B cell (primary cell): ENCODE measurements around the gene STARD3NL. TPM values are rescaled to one million over a fixed set of nuclear protein-coding genes. Genes with fewer than 3 reads are reported as not detected.

Experiments
- ATAC-seq: fragments of 200-7000 bp; cut with Tn5 transposase; one replicate; pipeline ENCODE4 v1.10.0; 2021; ENCODE audit warnings: low read depth, mild to moderate bottlenecking, moderate number of reproducible peaks, moderate library complexity
- CTCF ChIA-PET: fragments of 350-600 bp; sonication (Branson Sonifier 250); formaldehyde crosslinking; loops from one replicate; lab custom pipeline; 2021; ENCODE audit warnings: antibody characterized with exemption, inconsistent platforms; lab: Charles Lee
- POLR2A ChIA-PET: fragments of 350-600 bp; sonication (Branson Sonifier 250); formaldehyde crosslinking; loops from one replicate; lab custom pipeline; 2021; ENCODE audit warnings: antibody characterized with exemption; lab: Charles Lee
- DNase-seq: peaks from one replicate; pipeline ENCODE4 v3.0.0; 2013
- H2AFZ ChIP-seq: 2 replicates; pipeline ENCODE4 v1.6.1; 2012; ENCODE audit warnings: mild to moderate bottlenecking, low read depth, low read length; ENCODE audit not compliant: insufficient read depth, poor library complexity, severe bottlenecking
- H3K27ac ChIP-seq, 2 donors: 1 replicate in 1 of 2; 2 replicates in 1 of 2; pipeline ENCODE4 v1.5.1; 2012 to 2013; ENCODE audit warnings: low read length in 2 of 2, mild to moderate bottlenecking in 2 of 2, moderate library complexity in 1 of 2
- H3K27me3 ChIP-seq, 4 experiments: fragments of 200-600 bp in 1 of 4; sonication (generic) in 1 of 4; replicated peaks in 1 of 4; 1 replicate in 2 of 4; 2 replicates in 2 of 4; pipeline versions ENCODE4 v1.6.1 to v1.7.0; 2013 to 2016; ENCODE audit warnings: low read length in 3 of 4, mild to moderate bottlenecking in 2 of 4, mixed read lengths in 1 of 4, moderate library complexity in 1 of 4; ENCODE audit not compliant: insufficient read depth in 4 of 4, control insufficient read depth in 3 of 4; ENCODE audit errors: control extremely low read depth in 1 of 4
- H3K36me3 ChIP-seq, 2 experiments: replicated peaks in 1 of 2; 1 replicate in 1 of 2; 2 replicates in 1 of 2; pipeline versions ENCODE4 v1.6.1 to v1.7.1; 2013; ENCODE audit warnings: low read length in 1 of 2; ENCODE audit not compliant: insufficient read depth in 2 of 2, control insufficient read depth in 1 of 2; ENCODE audit errors: control extremely low read depth in 1 of 2, extremely low read depth in 1 of 2
- H3K4me1 ChIP-seq, 2 donors: fragments of 200-600 bp in 1 of 2; sonication (generic) in 1 of 2; 1 replicate in 1 of 2; 2 replicates in 1 of 2; pipeline versions ENCODE4 v1.5.1 to v1.6.1; 2013 to 2017; ENCODE audit warnings: low read length in 2 of 2; ENCODE audit not compliant: control insufficient read depth in 2 of 2, insufficient read depth in 2 of 2
- H3K4me2 ChIP-seq: replicated peaks from 2 replicates; pipeline ENCODE3; 2012; ENCODE audit warnings: mild to moderate bottlenecking, low read depth, low read length; ENCODE audit not compliant: poor library complexity, severe bottlenecking
- H3K4me3 ChIP-seq, 5 experiments: fragments of 200-600 bp in 1 of 5; sonication (generic) in 1 of 5; 1 replicate in 3 of 5; 2 replicates in 2 of 5; pipeline versions ENCODE4 v1.5.1 to v1.7.0; 2011 to 2016; ENCODE audit warnings: low read length in 4 of 5, mild to moderate bottlenecking in 4 of 5, low read depth in 2 of 5, control low read depth in 1 of 5, moderate library complexity in 1 of 5; ENCODE audit not compliant: insufficient read depth in 1 of 5; ENCODE audit errors: control extremely low read depth in 1 of 5, extremely low read depth in 1 of 5
- H3K79me2 ChIP-seq: fragments of 200-600 bp; sonication (generic); one replicate; pipeline ENCODE4 v1.6.0; 2016; ENCODE audit warnings: low read length; ENCODE audit not compliant: control insufficient read depth, insufficient read depth
- H3K9ac ChIP-seq: fragments of 200-600 bp; sonication (generic); 2 replicates; pipeline ENCODE4 v1.6.1; 2017; ENCODE audit warnings: mild to moderate bottlenecking, low read length, moderate library complexity
- H3K9me3 ChIP-seq, 3 donors: one replicate each; pipeline versions ENCODE4 v1.6.1 to v1.7.1; 2013; ENCODE audit warnings: low read length in 2 of 3; ENCODE audit not compliant: control insufficient read depth in 2 of 3, insufficient read depth in 1 of 3; ENCODE audit errors: control extremely low read depth in 1 of 3
- H4K20me1 ChIP-seq: 2 replicates; pipeline ENCODE4 v1.6.0; 2012; ENCODE audit warnings: mild to moderate bottlenecking, low read length; ENCODE audit not compliant: insufficient read depth, control insufficient read depth, poor library complexity, severe bottlenecking
- H3K27ac Mint-ChIP-seq: one replicate; pipeline ENCODE4 v1.8.0; 2021; ENCODE audit warnings: mixed read lengths
- H3K27me3 Mint-ChIP-seq: one replicate; pipeline ENCODE4 v1.8.0; 2021; ENCODE audit warnings: mixed read lengths
- H3K4me1 Mint-ChIP-seq: one replicate; pipeline ENCODE4 v1.8.0; 2021; ENCODE audit warnings: mixed read lengths
- H3K4me3 Mint-ChIP-seq: one replicate; pipeline ENCODE4 v1.8.0; 2021; ENCODE audit warnings: mixed read lengths
- H3K9me3 Mint-ChIP-seq: one replicate; pipeline ENCODE4 v1.8.0; 2022; ENCODE audit warnings: mixed read lengths; ENCODE audit not compliant: insufficient read depth
- EZH2 ChIP-seq: IDR thresholded peaks from 2 replicates; pipeline ENCODE4 v1.6.1; 2012; ENCODE audit warnings: borderline replicate concordance, low read depth, mild to moderate bottlenecking, moderate library complexity, low read length; ENCODE audit not compliant: insufficient read depth, poor library complexity, severe bottlenecking
- WGBS: methylation state at CpG from one replicate; pipeline ENCODE4 v1.1.5; 2013; ENCODE audit warnings: missing lambda C conversion rate; ENCODE audit not compliant: insufficient coverage; 5-methylcytosine and 5-hydroxymethylcytosine counted together
- intact Hi-C: fragments of 100-400 bp; cut with micrococcal nuclease; formaldehyde crosslinking; loops from one replicate; pipeline ENCODE4 v1.10.0; 2022
- polyA plus RNA-seq: library from polyadenylated mRNA; depleted of rRNA; stranded (reverse); fragments of >200 nt; gene quantifications from 2 replicates; pipeline ENCODE4 v1.2.3, GENCODE V29; 2012
- total RNA-seq, 2 donors: library from RNA; stranded (reverse); fragments of 120-200 nt in 1 of 2; gene quantifications; 1 replicate in 1 of 2; 2 replicates in 1 of 2; pipeline versions ENCODE4 v1.2.3 to v1.2.4, GENCODE V29; 2013 to 2022
- TF ChIP-seq, protein P1 (sequence below): fragments of 200-600 bp; IDR thresholded peaks from one replicate; pipeline ENCODE4 v1.8.0; 2022; ENCODE audit warnings: antibody characterized with exemption, mild to moderate bottlenecking

The STARD3NL gene
- total and polyA plus RNA-seq, 2 donors (not counting 1 experiment from before 2014, with no cell fraction given): 13.4 to 24.5 TPM

DNA sequence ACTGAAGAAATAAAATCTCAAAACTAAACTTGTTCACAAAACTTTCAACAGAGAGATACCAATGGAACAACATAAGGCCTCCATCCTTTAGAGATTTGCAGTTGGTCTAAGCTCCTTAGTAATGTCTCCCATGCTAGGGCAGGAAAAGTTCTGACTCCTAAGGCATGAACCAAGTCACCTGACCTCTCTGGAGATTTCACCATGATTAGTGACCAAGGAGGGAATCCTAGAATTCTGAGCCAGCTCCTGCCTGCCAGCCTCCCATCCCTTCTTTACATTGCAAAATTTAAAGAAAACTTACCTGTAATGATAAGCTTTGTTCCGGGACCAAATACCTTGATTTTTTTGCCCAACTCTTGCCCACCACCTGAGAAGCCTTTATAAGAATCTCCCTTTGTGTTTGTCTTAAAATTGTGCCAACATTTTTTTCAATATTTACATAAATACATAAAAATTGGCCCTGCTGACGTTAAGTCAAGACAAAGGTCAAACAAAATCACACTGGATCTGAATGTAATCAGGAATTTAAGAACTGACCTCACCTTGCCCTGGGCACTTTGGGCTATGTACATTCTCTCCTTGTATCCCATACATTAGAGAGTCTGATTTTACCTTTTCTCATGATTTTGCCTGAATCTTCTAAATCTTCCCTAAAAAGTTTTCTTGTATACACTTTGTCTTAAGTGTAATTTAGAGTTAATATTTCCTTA is 95.4 kb downstream of the STARD3NL start, which contains the start of gene TARP:
TARP (minus strand) TSS at position 351 of the 710 bp plus-strand sequence.
- no peaks in the 10 kb centered on the region for H3K27me3 ChIP-seq
- ATAC-seq (no peak), DNase-seq (no peak)
- no peak within 1 kb of the TSS for H3K27ac ChIP-seq
- ChIA-PET POLR2A (no interaction called here), CTCF (interaction anchor here (1.2 kb wide), 1 partner anchor 62 kb away, joined by 3 read pairs; no protein-coding TSS in a partner anchor)
- H3K27ac Mint-ChIP-seq: no peak within 1 kb of the TSS
- H3K27me3 Mint-ChIP-seq: no peaks in the 10 kb centered on the region
- intact Hi-C loops: no loop called here
- no peak within 1 kb of the TSS for H3K9ac ChIP-seq
- no peak within 1 kb of the TSS for H3K4me3 ChIP-seq
- H3K4me1 ChIP-seq: no peaks in the 10 kb centered on the region
- H3K4me2 ChIP-seq: no peak within 1 kb of the TSS
- no CpG with 5 or more reads among the region's 2 CpGs for WGBS
- no peaks in the 10 kb centered on the region for H3K4me1 Mint-ChIP-seq
- H3K9me3 ChIP-seq: no peaks in the 10 kb centered on the region
- H3K36me3 ChIP-seq: no peaks in the 10 kb centered on the region
- no peaks in the 10 kb centered on the region for H3K79me2 ChIP-seq
- no peak within 1 kb of the TSS for H2AFZ ChIP-seq
- no peak for TF ChIP-seq EZH2
- TF ChIP-seq, protein P1, sequence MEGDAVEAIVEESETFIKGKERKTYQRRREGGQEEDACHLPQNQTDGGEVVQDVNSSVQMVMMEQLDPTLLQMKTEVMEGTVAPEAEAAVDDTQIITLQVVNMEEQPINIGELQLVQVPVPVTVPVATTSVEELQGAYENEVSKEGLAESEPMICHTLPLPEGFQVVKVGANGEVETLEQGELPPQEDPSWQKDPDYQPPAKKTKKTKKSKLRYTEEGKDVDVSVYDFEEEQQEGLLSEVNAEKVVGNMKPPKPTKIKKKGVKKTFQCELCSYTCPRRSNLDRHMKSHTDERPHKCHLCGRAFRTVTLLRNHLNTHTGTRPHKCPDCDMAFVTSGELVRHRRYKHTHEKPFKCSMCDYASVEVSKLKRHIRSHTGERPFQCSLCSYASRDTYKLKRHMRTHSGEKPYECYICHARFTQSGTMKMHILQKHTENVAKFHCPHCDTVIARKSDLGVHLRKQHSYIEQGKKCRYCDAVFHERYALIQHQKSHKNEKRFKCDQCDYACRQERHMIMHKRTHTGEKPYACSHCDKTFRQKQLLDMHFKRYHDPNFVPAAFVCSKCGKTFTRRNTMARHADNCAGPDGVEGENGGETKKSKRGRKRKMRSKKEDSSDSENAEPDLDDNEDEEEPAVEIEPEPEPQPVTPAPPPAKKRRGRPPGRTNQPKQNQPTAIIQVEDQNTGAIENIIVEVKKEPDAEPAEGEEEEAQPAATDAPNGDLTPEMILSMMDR: no peak
- H3K4me3 Mint-ChIP-seq: no peak within 1 kb of the TSS
- H4K20me1 ChIP-seq: no peaks in the 10 kb centered on the region
- H3K9me3 Mint-ChIP-seq: no peaks in the 10 kb centered on the region

DNA sequence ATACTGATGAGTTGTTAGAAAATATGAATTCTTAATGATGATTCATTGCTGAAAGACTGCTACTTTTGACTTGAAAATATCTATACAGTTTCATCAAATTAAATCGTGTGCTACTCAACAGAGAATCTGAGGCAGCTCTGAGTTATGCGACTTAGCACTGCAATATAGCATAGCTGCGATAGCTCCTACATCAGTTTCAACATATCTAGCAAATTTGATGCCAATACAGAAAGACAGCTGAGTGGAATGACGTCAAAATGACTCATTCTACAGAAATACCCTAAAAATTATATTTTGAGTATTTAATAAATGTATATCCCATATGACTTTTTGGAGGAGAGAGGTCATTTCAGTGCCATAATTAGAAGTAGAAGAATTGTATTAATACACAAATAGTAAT is 96.4 kb downstream of the STARD3NL start:
- H3K9ac ChIP-seq: no peak overlapping the region
- Mint-ChIP-seq H3K4me1 (no peaks in the 10 kb centered on the region), H3K9me3 (no peaks in the 10 kb centered on the region), H3K4me3 (no peak overlapping the region), H3K27ac (no peak overlapping the region), H3K27me3 (no peaks in the 10 kb centered on the region)
- DNase-seq: no peak
- no peaks in the 10 kb centered on the region for H3K9me3 ChIP-seq
- no peak overlapping the region for H2AFZ ChIP-seq
- H3K4me1 ChIP-seq: no peaks in the 10 kb centered on the region
- no peaks in the 10 kb centered on the region for H3K36me3 ChIP-seq
- no peak overlapping the region for H3K4me3 ChIP-seq
- no CpG with 5 or more reads among the region's 4 CpGs for WGBS
- no peak overlapping the region for H3K4me2 ChIP-seq
- H3K27ac ChIP-seq: no peak overlapping the region
- intact Hi-C loops: no loop called here
- no peaks in the 10 kb centered on the region for H4K20me1 ChIP-seq
- no peak for ATAC-seq
- no peaks in the 10 kb centered on the region for H3K27me3 ChIP-seq
- POLR2A ChIA-PET: no interaction called here
- TF ChIP-seq EZH2: no peak
- TF ChIP-seq, protein P1: no peak
- CTCF ChIA-PET: interaction anchor here (1.2 kb wide), 1 partner anchor 51 kb away, joined by 3 read pairs; no protein-coding TSS in a partner anchor
- H3K79me2 ChIP-seq: no peaks in the 10 kb centered on the region
